Jurkat, Clone E6-1 (cell line): ENCODE measurements around the gene GOLGA8T.
"Not testable (repeated sequence)": the region's sequence is repeated elsewhere in the genome, so short reads cannot be mapped to it uniquely, and the experiment has no call there.

ENCODE experiments used
- DNase-seq: peaks from one replicate; pipeline ENCODE4 v3.0.0-alpha.2; 2011; ENCODE audit warnings: low read depth, low spot score
- H3K4me3 ChIP-seq: 2 replicates; pipeline ENCODE4 v1.5.1; 2011; ENCODE audit warnings: mild to moderate bottlenecking, low read length, control low read depth, moderate library complexity

Gene GOLGA8T

GRCh38 chr15:30187429-30187828 is 52.6 kb downstream of the GOLGA8T start:
- not testable (repeated sequence) for DNase-seq, H3K4me3 ChIP-seq

- not testable (repeated sequence) for H3K4me3 ChIP-seq, DNase-seq
Observed at GRCh38 chr15:30189754-30190153, 54.9 kb downstream of the GOLGA8T start.

GRCh38 chr15:30191143-30191542 is 56.3 kb downstream of the GOLGA8T start:
- not testable (repeated sequence) for H3K4me3 ChIP-seq, DNase-seq

- not testable (repeated sequence) for DNase-seq, H3K4me3 ChIP-seq
Observed at GRCh38 chr15:30191639-30192038, 56.8 kb downstream of the GOLGA8T start.

GRCh38 chr15:30192119-30192745 is 57.4 kb downstream of the GOLGA8T start:
- DNase-seq, H3K4me3 ChIP-seq: not testable (repeated sequence)

- not testable (repeated sequence) for H3K4me3 ChIP-seq, DNase-seq
Observed at GRCh38 chr15:30192892-30193291, 58.0 kb downstream of the GOLGA8T start.
